ENCODE results near the gene SREBF1. TPM values are rescaled to one million over a fixed set of nuclear protein-coding genes. Genes with fewer than 3 reads are reported as not detected.

SREBF1 gene
- total and polyA plus RNA-seq, 2 of the 4 experiments (the other 2 are of a cell fraction): 3.4 to 20.4 TPM

GRCh38 chr17:17851103-17852002, 14.6 kb upstream of the SREBF1 start:
- intact Hi-C loops (cut with micrococcal nuclease): no loop called here
- 71% methylated on average over 8 of the region's 21 CpGs; no CpG with 5 or more reads in 1 of the 2 experiments for WGBS, 2 experiments (ENCODE audit: extremely low coverage in 2 of 2, insufficient read length in 1 of 2)
- H3K27me3 ChIP-seq (ENCODE audit: control insufficient read depth, insufficient read depth, low read length): no peaks in the 10 kb centered on the region
- dilution Hi-C loops (cut with HindIII; ENCODE audit: low sequenced_read_pairs, unreplicated experiment): no loop called here
- ChIA-PET POLR2A (ENCODE audit: unreplicated experiment) (no interaction called here), CTCF (no interaction called here)
- DNase-seq (no peak), ATAC-seq (ENCODE audit: low read depth) (no peak)
- no peak overlapping the region for H3K18ac ChIP-seq (ENCODE audit: low read depth, low read length)
- H3K4me2 ChIP-seq (ENCODE audit: low read depth, low read length): no peak overlapping the region
- H3K9me3 ChIP-seq (ENCODE audit: control insufficient read depth, insufficient read depth, low read length): no peaks in the 10 kb centered on the region
- H2BK120ac ChIP-seq (ENCODE audit: low read depth, low read length): no peak overlapping the region
- peaks cover 10% of the 10 kb centered on the region; the same call in 1 of the 2 replicates for H3K36me3 ChIP-seq (ENCODE audit: control insufficient read depth, insufficient read depth, low read length)
- no peak overlapping the region for H3K4ac ChIP-seq (ENCODE audit: low read depth, low read length)
- no peak overlapping the region for H3K27ac ChIP-seq (ENCODE audit: insufficient read depth, low read length)
- H2AFZ ChIP-seq (replicated peaks; ENCODE audit: low read length, poor library complexity): no peak overlapping the region
- no peak overlapping the region for H2AK5ac ChIP-seq (ENCODE audit: low read depth, low read length)
- no peak overlapping the region for H4K91ac ChIP-seq (ENCODE audit: insufficient read depth, low read depth, low read length)
- BruUV-seq (replicated peaks): no TSS peak
- peaks cover 10% of the 10 kb centered on the region for H3K9me1 ChIP-seq (ENCODE audit: insufficient read depth, low read length)
- in situ Hi-C loops (cut with MboI; ENCODE audit: low sequenced_read_pairs): no loop called here
- no peak overlapping the region for H2BK5ac ChIP-seq (ENCODE audit: low read depth, low read length, poor library complexity, severe bottlenecking)
- no peak overlapping the region for H3K23ac ChIP-seq (ENCODE audit: low read depth, low read length)
- H3K9ac ChIP-seq (ENCODE audit: low read depth, low read length): no peak overlapping the region
- TF ChIP-seq FOS (IDR thresholded peaks at IDR 0.05; ENCODE audit: low read depth, low read length): no peak
- TF ChIP-seq SMC3 (IDR thresholded peaks at IDR 0.05; ENCODE audit: low read depth, low read length): no peak
- TF ChIP-seq CHD1 (IDR thresholded peaks at IDR 0.05; ENCODE audit: low read depth, low read length): no peak
- TF ChIP-seq MAZ (IDR thresholded peaks at IDR 0.05; ENCODE audit: borderline replicate concordance, low read depth, low read length): no peak
- no peak for TF ChIP-seq MXI1 (IDR thresholded peaks at IDR 0.05; ENCODE audit: borderline replicate concordance, low read depth, low read length)
- H3K4me3 ChIP-seq (ENCODE audit: insufficient read depth, low read depth, low read length): no peak overlapping the region
- H4K5ac ChIP-seq (ENCODE audit: low read depth, low read length): no peak overlapping the region
- H2BK15ac ChIP-seq (ENCODE audit: low read depth, low read length): no peak overlapping the region
- H4K20me1 ChIP-seq (ENCODE audit: insufficient read depth, low read length): no peaks in the 10 kb centered on the region
- H3K14ac ChIP-seq (replicated peaks; ENCODE audit: low read depth, low read length): no peak overlapping the region
- H2AK9ac ChIP-seq (replicated peaks; ENCODE audit: low read depth, low read length, poor library complexity): peak overlapping the region; percentile 7
- H2BK20ac ChIP-seq (ENCODE audit: low read depth, low read length): no peak overlapping the region
- H4K8ac ChIP-seq (ENCODE audit: low read depth in 2 of 2, low read length in 2 of 2): no peak overlapping the region
- H3K4me1 ChIP-seq (ENCODE audit: control insufficient read depth, insufficient read depth, low read length): peaks cover 14% of the 10 kb centered on the region; the same call in 1 of the 2 replicates
- H3K79me1 ChIP-seq (ENCODE audit: low read depth in 1 of 2, low read length in 2 of 2): no peaks in the 10 kb centered on the region
- H3K56ac ChIP-seq (ENCODE audit: extremely low read depth, insufficient read depth, low read length): no peak overlapping the region

All from IMR-90 (cell line).